Measurements from ENCODE around the gene SLC23A3.

The SLC23A3 gene

DNA sequence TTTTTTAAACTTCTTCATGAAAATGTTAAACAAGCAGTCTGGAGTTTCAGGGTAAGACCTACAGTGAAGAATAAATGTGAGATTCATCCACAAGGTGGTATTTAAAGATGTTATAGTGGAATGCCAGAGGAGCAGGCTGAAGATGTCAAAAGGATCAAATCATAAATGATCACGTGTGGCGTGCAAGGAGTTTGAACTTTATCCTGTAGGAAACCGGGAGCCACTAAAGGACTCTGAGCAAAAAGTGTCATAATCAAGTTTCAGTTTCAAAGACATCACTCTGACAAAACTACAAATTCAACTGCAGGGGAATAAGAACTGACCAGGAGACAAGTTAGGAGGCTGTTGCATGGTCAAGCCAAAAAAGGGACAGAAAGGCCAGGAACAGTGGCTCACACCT, 29.1 kb downstream of the SLC23A3 start:
- no peak for DNase-seq

DNA sequence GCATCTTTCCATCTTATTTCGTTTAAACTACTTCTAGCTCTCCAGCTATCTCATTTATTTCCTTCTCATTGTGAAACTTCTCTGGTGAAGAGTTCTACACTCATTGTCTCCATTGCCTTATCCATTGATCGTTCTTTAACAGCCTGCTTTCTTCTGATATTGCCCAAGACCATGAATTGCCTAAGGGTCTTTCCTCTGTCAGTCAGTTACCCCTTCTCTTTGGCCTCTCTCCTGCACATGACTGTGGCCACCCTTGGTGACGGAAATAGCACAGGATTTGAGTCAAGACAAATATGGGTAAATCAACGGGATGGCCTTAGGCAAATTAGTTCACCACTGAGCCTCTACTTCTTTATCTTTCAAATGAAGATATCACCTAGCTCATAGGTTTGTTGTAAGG, 35.9 kb downstream of the SLC23A3 start:
- DNase-seq = no peak

DNA sequence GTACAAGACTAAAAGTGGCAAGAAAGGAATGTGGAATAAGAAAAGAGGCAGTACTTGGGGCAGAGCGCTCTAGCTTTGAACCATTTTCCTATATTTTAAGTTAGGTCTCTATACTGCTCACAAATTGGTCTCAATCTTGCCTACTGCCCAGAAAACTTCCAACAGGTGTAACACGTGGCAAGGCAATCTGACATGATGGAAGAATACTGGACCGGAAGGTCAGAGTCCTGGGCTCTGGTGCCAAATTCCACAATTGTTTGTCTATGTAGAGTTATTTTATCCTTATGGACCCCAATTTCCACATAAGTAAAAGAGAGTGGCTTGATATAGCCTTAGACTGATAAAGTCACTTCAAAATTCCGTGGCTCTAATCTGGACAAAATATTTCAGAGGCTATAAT, 38.1 kb downstream of the SLC23A3 start:
- DNase-seq = no peak

DNA sequence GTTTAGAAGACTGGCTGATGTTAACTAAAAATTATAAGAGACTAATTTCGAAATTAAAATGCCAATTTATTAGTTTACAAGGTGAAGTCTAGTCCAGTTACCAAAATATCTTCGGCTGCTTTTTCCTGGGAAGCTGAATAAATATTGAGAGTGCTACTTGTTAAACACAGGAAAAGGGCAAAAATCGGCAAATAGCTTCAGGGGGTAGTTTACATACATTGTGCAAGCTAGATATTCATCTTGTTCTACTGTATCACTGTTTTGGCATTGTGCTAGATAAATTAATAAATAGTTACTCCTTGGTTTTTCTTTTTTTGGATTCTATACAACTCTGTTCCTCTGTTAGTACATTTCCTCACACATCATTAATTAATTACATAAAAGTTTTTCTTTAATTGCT, 38.5 kb downstream of the SLC23A3 start:
- no peak for DNase-seq

DNA sequence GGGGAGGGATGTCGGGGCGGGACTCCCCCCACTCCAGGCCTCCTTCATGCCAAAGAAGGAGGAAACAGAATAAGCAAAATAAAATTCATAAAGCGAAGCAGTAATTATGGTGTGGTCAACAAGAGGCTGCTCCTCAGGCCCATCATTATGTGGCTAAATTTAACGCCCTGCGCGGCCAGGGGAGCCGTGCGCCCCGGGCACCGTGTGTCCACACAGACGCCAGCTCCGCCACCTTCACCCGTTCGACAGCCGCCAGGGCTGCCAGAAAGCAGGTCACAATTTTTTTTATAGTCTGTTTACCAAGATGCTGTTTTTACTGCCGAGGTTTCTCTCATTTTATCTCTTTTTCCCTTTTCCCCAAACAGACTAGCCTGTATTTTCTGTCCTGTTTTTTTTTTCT, 40.2 kb downstream of the SLC23A3 start:
- DNase-seq = no peak

DNA sequence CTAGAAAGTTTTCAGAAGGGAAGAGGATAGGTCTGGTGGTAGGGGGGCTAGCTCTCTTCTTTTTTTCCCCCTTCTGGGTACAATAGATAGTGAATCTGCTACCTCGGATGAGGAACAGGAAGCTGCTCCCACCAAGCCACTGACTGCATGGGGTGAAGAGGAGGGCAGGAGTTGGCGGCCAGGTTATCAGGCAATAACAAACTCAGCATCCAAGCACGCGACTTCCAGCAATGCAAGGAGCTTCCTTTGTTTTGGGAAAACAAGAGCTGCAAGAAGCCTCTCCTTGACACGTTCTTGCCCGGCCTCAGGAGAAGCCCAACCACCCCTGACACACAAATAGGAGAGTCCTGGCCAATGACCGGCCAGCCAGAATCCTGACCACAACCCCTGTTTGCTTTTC, 41.4 kb downstream of the SLC23A3 start:
- DNase-seq = no peak

DNA sequence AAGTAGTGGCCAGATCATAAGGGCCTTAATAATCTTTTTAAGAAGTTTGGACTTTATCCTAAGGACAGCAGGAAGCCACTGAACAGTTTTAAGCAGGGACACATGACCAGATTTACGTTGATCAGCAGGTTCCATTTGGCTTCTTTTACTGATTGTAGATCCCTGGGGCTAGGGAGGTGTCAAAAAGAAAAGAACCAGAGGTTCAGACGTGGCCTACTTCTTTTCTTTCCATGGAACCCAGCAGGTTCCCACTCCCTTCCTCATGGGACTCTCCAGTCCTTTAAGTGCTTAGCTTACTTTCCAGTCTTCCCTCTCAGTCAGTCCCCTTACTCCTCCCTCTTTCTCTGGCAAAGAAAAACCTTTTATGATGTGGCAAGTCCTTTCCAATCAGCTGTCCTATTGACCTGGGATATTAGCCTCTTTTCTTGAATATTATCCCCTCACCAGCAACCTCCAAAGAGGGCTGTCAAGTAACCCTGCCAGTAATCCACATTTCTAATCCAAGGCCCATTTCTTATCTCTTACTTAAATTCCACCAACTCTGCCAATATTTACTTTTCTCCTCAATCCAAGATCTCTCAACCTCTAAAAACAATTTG, 42.7 kb downstream of the SLC23A3 start:
- no peak for DNase-seq

DNA sequence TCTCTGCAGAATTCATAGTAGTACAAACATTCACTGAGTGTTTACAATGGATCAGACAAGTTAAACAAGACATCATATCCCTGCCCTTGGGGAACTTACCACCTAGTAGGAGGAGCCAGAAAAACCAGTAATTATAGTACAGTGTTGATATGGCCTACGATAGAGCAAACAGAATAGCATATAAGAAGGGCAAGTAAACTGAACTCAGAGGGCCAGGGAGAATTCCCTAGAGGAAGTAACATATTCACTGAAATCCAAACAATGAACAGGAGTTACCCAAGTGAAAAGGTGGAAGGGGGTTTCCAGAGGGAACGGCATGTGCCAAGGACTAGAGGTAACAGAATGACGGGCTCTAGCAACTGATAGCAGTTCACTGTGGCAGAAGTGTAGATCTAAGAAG, 43.3 kb downstream of the SLC23A3 start:
- DNase-seq = no peak

DNA sequence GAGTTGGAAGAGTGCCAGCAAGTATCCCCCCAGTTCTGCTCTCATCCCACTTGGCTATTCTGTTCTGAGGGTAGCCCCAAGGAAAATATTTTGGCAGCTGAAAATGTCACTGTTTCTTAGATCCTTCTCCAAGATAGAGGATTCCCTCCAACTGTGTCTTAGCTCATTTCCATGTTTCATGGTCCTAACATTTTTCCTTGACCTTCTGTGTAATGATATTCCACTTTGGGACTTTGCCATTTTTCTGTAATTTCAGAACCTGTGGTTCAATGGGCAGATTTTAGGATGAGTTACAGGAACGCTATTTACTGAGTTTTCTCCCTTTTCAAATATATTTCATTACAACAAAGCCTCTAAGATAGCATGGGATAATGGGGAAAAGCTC, 44.0 kb downstream of the SLC23A3 start:
- no peak for DNase-seq

DNA sequence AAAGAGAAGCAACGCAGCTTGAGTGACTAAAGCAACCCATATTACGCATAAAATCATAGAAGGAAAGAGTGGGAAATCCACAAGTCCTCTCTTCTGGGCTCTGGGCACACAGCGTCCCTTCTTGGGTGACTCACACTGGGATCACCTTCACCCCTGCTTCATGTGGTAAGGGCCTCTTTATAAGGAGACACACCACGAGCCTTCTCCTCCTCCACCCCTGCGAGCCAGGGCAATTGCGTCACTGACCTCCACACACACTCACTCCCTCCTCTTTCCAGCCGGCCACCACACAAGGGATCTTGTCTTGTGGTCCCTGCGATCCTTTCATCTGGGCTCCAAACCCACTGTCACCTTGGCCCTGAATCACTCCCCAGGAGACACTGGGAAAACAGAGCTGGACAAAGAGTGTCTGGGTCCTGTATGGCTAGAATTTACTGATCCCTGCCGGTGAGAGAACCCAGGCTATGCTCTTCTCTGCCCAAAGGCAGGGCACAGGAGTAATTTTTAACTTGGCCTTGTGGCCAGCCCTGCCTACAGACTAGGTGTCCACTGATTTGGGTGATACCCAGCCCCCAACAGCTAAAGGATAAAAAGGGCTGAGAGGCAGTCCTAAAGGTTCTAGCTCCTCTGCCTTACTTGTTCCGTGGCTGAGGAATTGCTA, 44.5 kb downstream of the SLC23A3 start:
- no peak for DNase-seq

DNA sequence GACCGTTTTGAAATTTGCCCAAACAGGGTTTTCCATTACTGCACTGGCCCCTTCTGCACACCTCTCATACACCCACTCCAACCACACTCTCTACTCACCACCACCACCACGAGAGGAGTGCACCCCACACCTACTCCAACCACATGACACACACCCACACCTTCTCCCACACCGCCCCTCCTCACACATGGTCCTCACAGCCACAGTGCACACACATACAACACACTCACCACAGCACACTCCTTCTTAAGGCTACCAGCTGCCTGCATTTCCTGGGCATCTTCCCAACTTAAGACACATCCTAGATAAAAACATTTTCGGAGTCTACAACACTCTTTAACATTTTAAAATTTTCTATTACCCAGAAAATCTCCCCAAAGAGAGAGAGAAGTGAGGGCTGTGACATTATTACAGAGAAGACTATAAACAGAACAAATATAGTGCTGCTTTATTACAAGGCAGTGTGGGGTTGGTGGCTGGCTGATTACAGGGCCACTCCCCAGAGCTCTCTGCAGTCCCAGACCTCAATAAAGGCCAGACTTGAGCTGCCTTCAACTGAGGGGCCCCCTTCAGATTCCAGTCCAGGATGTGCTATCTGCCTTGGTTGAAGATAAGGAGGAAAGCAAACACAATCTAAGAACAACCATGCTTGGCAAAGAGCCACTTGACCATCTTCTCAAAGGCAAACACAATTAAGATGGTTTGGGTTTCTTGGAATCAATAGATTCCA, 45.3 kb downstream of the SLC23A3 start:
- no peak for DNase-seq

DNA sequence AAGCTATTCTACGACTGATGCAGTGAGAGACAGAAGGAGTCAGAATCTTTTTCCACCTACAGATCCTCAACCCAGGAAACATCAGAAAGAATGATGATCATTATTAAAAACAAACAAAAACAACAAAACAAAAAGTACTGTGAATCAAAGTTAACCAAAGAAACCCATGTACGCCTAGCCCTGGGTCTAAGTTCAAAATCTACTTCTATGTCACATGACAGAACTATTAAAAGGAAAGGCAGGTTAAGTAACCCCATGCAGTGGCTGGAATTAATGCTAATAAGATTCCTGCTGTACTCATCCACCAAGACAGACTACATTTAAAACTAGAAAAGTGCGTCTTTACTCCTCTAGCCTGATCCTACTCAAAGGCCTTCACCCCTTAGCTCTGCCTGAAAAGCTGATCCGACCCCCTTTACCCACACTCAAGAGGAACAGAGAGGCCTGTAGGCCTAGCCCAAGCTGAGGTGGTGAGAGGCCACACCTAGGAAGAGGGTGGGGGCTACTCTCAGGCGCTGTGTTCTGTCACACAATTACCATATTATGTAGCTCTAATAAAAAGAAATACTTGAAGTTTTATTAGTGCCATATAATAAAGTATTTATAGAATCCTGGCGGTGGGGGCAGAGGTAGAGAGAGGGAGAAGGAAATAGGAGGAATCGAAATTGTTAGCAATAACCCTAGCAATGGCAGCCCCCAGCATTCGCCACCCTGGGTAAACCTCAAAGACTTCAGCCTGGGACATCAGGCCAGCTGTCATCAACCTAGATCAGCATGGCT, 46.3 kb downstream of the SLC23A3 start:
- no peak for DNase-seq

DNA sequence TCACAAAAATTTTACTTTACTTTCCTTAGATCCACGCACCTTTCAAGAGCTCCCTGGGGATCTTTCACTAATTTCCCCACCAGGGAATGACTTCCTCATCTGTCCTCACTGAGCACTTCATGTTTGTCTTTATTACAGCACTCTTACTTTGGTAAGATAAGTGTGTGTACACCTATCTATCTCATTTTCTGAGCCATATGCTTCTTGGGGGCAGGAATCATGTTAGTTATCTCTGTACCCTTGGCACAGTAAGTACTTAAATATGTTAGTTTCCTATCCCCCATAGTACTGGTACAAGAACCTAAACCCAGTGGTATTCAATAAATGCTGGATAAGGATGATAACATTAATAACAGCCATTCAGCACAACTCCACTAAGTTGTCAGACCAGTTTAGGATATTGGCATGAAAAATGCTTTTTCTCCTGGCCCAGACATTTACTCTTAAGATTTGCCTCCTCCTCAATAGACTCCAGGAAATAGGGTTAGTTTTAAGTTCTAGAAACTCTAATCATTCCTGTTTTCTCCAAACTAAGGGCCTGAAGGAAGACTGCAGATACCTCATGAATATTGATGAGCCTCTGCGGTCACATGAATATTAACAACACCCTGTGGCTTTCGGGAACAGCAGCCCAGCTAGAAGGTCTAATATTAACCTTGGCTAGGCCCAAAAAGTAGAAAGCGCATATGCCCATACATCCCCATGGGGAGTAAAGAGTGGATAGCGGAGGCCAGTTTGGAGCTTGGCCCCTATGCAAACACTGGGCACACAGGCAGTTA, 47.4 kb downstream of the SLC23A3 start:
- DNase-seq = no peak

DNA sequence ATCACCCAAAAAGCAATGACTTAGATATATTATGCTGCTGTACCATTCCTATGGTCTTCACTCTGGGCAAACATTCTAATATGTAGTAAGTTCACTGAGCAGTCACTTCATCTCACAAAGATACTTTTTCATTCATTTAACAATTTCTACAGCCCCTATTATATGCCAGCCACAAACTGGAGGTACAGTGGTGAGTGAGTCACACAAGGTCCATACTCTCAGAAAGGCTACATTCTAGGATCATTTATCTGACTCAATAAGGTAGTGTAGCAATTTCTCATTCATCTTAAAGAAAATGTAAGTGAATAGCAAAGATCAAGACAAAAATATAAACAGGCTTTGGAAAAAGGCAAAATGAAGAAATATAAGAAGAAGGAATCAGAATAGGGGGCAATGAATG, 49.7 kb downstream of the SLC23A3 start:
- no peak for DNase-seq

DNA sequence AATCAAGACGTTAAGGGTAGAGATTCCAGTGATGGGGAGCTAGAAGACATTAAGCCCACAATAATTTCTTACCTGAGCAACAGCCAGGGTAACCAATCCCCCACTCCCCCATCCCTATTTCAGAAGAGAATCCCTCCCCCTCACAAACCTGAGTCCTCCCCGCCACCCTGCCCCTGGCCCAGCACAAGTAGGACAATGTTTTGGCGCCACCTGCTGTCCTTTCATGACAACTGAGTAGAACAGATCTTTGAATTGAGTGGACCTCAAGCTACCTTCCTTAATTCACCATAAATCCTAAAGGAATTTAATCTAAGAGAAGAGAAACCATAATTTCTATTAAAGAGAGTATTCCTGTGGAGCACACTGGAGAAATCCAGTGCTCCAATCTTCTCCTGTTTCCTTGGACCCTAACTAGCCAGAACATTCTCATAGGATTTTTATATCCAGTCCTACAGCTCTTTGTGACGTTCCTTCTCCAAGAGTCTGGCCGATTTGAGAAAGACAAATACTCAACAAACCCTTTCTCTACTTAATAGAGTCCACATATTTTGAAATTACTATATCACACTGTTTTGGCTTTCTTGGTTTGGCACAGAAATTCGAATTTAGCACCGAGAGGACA, 50.3 kb downstream of the SLC23A3 start:
- peak; percentile 13 to 27 for DNase-seq

DNA sequence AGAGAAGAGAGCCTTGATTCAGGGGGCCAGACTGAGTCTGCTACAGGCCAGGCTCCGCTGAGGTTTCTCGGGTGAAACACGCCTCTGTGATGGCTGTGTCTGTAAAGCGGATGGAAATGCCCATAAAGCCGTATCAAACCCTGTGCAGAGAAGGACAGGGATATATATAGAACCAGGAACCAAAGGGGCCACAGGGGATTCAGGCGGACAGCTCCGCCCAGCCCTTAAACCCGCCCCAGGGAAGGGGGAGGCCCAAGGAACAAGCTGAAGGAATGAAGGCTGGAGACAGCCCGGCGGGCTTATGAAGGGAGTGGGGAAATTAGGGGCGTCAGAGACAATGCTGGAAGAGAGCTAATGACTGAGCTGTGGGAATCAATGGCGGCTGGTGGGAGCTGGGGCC, 51.3 kb downstream of the SLC23A3 start:
- DNase-seq = no peak

DNA sequence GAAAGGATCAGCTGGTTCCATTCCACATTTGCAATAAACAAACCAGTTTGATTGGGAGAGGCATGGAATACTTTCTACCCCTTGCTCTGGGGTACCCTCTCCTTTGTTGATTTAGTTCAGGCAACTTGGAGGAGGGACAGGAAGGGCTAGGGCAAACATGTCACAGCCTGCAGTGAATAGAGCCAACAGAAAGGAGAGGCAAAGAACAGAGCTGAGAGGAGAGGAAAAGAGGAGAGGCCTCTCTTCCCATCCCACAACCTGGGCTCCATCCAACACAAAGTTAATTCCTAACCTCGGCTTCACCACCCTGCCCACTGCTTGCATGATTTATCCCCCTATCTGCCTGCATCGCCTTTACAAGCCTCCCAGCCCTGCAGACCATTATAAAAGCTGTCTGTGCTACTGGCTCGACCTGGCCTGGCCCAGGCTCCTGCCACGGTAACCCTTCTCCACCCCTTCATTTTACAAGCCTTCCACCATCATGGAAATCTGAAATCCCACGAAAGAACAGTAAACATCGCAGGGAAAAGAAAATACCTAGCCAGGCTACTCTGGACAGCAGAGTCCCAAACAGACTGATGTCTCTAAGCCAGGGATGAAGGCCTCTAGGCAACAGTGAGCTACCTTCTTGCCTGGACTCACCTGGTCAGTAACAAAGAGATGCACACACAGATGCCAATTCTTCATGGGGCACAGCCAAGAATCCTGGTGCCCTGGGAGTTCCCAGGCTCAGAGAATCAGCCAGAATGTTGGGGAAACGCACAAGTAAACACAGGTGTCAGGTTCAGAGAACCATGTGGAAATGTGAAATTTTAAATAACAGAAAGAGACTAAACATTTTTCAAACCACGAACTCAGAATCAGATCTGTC, 52.8 kb downstream of the SLC23A3 start:
- no peak for DNase-seq

DNA sequence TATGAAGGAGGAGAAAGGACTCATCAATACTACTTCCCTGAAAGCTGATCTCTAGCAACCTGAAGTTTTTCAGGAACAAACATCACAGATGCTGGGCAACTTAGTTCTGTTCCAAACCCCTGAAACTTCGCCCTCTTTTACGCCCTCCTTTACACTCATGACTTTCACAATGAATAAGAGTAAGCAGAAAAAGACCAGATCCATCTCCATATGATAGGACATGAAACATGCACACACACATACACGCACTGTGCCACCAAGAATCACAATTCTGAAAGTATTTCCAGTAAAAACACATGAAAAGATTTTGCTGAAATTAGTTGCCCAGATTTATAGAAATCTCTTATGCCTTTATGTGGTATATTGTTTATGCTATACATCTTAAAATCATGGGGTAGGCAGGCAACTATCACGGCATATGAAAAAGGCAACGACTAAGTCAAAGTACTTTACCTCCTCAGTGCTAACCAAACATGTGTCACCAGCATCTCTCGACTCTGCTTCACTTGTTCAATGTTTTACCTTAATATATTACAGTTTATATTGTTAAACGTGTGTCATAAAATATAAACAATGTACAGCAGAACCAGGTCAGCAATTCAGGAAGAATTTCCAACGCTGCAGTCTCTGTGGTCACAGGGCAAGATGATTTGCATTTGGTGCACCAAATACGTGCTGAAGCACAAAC, 57.0 kb downstream of the SLC23A3 start:
- no peak for DNase-seq

DNA sequence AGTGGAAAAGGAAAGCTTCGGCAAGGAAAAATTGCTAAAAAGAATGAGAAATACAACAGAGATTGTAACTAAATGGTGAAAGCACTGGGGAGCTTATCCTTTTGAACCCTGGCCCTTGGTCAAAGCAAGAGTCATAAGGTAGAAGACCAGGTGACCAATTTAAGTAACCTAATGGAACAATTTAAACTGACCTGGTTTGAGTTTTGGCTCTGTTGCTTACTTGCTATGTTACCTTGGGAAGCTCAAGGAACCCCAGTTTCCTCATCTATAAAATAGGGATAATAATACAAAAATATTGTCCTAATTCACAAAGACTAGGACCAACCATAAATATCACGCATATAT, 57.8 kb downstream of the SLC23A3 start:
- no peak for DNase-seq

Data from Kasumi-1 (cell line).